Caco-2 (cell line): Measurements from ENCODE around the gene SGO1. TPM values are rescaled to one million over a fixed set of nuclear protein-coding genes. Genes with fewer than 3 reads are reported as not detected.
"Not testable (repeated sequence)": the region's sequence is repeated elsewhere in the genome, so short reads cannot be mapped to it uniquely, and the experiment has no call there.

Experiments used
- BruUV-seq: library from RNA; stranded (reverse); fragments of 400-500 nt; replicated peaks from 2 replicates; lab custom pipeline; 2021; lab: Mats Ljungman, UMichigan
- CTCF ChIA-PET: fragments of 300-600 bp; sonication (Branson Sonifier 250); formaldehyde crosslinking; loops from one replicate; lab custom pipeline; 2022; ENCODE audit warnings: antibody characterized with exemption; lab: Charles Lee
- POLR2A ChIA-PET: fragments of 300-600 bp; sonication (Branson Sonifier 250); formaldehyde crosslinking; loops from one replicate; lab custom pipeline; 2022; ENCODE audit warnings: antibody characterized with exemption; lab: Charles Lee
- DNase-seq, 2 experiments: peaks; one replicate each; pipeline versions ENCODE4 v3.0.0 to v3.0.0-alpha.2; 2020 to 2022
- H3K27me3 ChIP-seq: replicated peaks from 2 replicates; pipeline ENCODE4 v1.6.0; 2011; ENCODE audit warnings: low read length; ENCODE audit not compliant: control insufficient read depth, insufficient read depth
- H3K36me3 ChIP-seq: 2 replicates; pipeline ENCODE4 v1.5.1; 2011; ENCODE audit warnings: low read length; ENCODE audit not compliant: control insufficient read depth, insufficient read depth
- H3K4me1 ChIP-seq: fragments of 250-450 bp; sonication (Bioruptor Pico); 2 replicates; pipeline ENCODE4 v1.5.1; 2020; ENCODE audit warnings: mild to moderate bottlenecking
- H3K4me3 ChIP-seq: 2 replicates; pipeline ENCODE4 v1.5.1; 2011; ENCODE audit warnings: low read depth, mild to moderate bottlenecking, control low read depth, low read length
- H3K9me3 ChIP-seq: fragments of 250-450 bp; sonication (Bioruptor Pico); 2 replicates; pipeline ENCODE4 v1.5.1; 2020; ENCODE audit warnings: mild to moderate bottlenecking, moderate library complexity
- H3K27ac Mint-ChIP-seq: one replicate; pipeline ENCODE4 v1.8.0; 2022; ENCODE audit warnings: mixed read lengths; ENCODE audit not compliant: unreplicated experiment
- H3K27me3 Mint-ChIP-seq: one replicate; pipeline ENCODE4 v1.8.0; 2022; ENCODE audit warnings: mixed read lengths; ENCODE audit not compliant: insufficient read depth, unreplicated experiment
- H3K36me3 Mint-ChIP-seq: one replicate; pipeline ENCODE4 v1.8.0; 2022; ENCODE audit warnings: mild to moderate bottlenecking, mixed read lengths; ENCODE audit not compliant: insufficient read depth, unreplicated experiment
- H3K4me1 Mint-ChIP-seq: one replicate; pipeline ENCODE4 v1.8.0; 2022; ENCODE audit warnings: low read depth, mixed read lengths; ENCODE audit not compliant: unreplicated experiment
- H3K4me3 Mint-ChIP-seq: one replicate; pipeline ENCODE4 v1.8.0; 2022; ENCODE audit warnings: mild to moderate bottlenecking, moderate library complexity, mixed read lengths; ENCODE audit not compliant: unreplicated experiment
- H3K9me3 Mint-ChIP-seq: one replicate; pipeline ENCODE4 v1.8.0; 2022; ENCODE audit warnings: mixed read lengths; ENCODE audit not compliant: unreplicated experiment
- CTCF ChIP-seq, 2 experiments: fragments of 200-600 bp in 1 of 2; IDR thresholded peaks; 1 replicate in 1 of 2; 2 replicates in 1 of 2; pipeline versions ENCODE4 v1.5.1 to v1.8.0; 2011 to 2022; ENCODE audit warnings: antibody characterized with exemption in 1 of 2, control low read depth in 1 of 2, inconsistent platforms in 1 of 2, low read depth in 1 of 2, low read length in 1 of 2, mild to moderate bottlenecking in 1 of 2, moderate library complexity in 1 of 2; ENCODE audit not compliant: insufficient read depth in 1 of 2, severe bottlenecking in 1 of 2, unreplicated experiment in 1 of 2
- intact Hi-C: fragments of 100-400 bp; cut with micrococcal nuclease; formaldehyde crosslinking; loops from one replicate; pipeline ENCODE4 v1.10.0; 2022; ENCODE audit not compliant: unreplicated experiment
- total RNA-seq: library from RNA; stranded (reverse); gene quantifications from 2 replicates; pipeline ENCODE4 v1.2.3, GENCODE V29; 2022

The SGO1 gene
- total RNA-seq, 1 experiment from 2014 or later: 24.2 TPM

DNA sequence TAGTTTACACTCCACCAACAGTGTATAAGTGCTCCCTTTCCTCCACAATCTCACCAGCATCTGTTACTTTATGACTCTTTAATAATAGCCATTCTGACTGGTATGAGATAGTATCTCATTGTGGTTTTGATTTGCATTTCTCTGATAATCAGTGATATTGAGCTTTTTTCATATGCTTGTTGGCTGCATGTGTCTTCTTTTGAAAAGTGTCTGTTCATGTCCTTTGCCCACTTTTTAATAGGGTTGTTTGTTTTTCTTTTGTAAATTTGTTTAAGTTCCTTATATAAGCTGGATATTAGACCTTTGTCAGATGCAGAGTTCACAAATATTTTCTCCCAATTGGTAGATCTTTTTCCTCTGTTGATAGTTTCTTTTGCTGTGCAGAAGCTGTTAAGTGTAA lies 19.9 kb upstream of the SGO1 start:
- H3K27ac Mint-ChIP-seq, intact Hi-C loops, CTCF ChIA-PET, H3K4me1 ChIP-seq, H3K4me3 ChIP-seq, H3K36me3 Mint-ChIP-seq, POLR2A ChIA-PET, H3K27me3 Mint-ChIP-seq, H3K9me3 ChIP-seq, H3K4me3 Mint-ChIP-seq, H3K36me3 ChIP-seq, DNase-seq, H3K9me3 Mint-ChIP-seq, H3K4me1 Mint-ChIP-seq, H3K27me3 ChIP-seq, BruUV-seq: not testable (repeated sequence)

DNA sequence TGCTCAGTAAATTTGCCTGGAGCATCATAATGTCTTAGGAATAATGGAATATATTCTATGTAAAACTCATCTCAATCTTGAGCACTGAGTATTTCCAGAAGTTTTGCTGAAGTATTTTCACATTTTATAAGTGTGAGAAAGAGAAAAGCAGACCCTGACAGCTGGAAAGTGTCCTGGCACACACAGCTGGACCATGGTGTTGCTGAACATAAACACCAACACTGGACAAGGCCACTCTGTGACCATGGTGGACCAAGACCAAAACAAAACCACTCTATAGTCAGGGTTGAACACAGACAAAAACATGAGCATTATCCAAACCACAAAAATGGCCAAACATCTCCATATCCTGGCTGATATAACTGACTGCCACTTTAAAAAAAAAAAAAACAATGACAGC lies 15.1 kb upstream of the SGO1 start:
- Mint-ChIP-seq H3K36me3 (no peaks in the 10 kb centered on the region), H3K27ac (no peak overlapping the region), H3K27me3 (no peaks in the 10 kb centered on the region), H3K4me1 (peaks cover 9% of the 10 kb centered on the region), H3K4me3 (no peak overlapping the region), H3K9me3 (no peaks in the 10 kb centered on the region)
- POLR2A ChIA-PET: no interaction called here
- H3K27me3 ChIP-seq: no peaks in the 10 kb centered on the region
- no peaks in the 10 kb centered on the region for H3K36me3 ChIP-seq
- H3K9me3 ChIP-seq: no peaks in the 10 kb centered on the region
- no peak for TF ChIP-seq CTCF (IDR thresholded peaks at IDR 0.05; ENCODE audit: insufficient read depth in 1 of 2, low read depth in 1 of 2, low read length in 1 of 2, severe bottlenecking in 1 of 2, unreplicated experiment in 1 of 2)
- no peak for DNase-seq
- no peak overlapping the region for H3K4me3 ChIP-seq
- BruUV-seq: no TSS peak
- H3K4me1 ChIP-seq: peaks cover 9% of the 10 kb centered on the region
- intact Hi-C loops: no loop called here
- CTCF ChIA-PET: no interaction called here

- CTCF ChIA-PET: no interaction called here
- H3K4me3 Mint-ChIP-seq: no peak overlapping the region
- no peaks in the 10 kb centered on the region for H3K27me3 Mint-ChIP-seq
- no peak overlapping the region for H3K4me3 ChIP-seq
- H3K9me3 ChIP-seq: no peaks in the 10 kb centered on the region
- no TSS peak for BruUV-seq
- H3K4me1 Mint-ChIP-seq: peaks cover 9% of the 10 kb centered on the region
- intact Hi-C loops: no loop called here
- POLR2A ChIA-PET: no interaction called here
- H3K36me3 ChIP-seq: no peaks in the 10 kb centered on the region
- TF ChIP-seq CTCF (IDR thresholded peaks at IDR 0.05; ENCODE audit: insufficient read depth in 1 of 2, low read depth in 1 of 2, low read length in 1 of 2, severe bottlenecking in 1 of 2, unreplicated experiment in 1 of 2): no peak
- no peaks in the 10 kb centered on the region for H3K9me3 Mint-ChIP-seq
- DNase-seq: peak; percentile 3 to 36
- H3K27ac Mint-ChIP-seq: no peak overlapping the region
- peaks cover 9% of the 10 kb centered on the region for H3K4me1 ChIP-seq
- no peaks in the 10 kb centered on the region for H3K36me3 Mint-ChIP-seq
- H3K27me3 ChIP-seq: no peaks in the 10 kb centered on the region
These were observed 11.8 kb upstream of the SGO1 start for GRCh38 chr3:20197775-20198174.
